Activated CD4-positive, alpha-beta T cell treated with anti-CD3 and anti-CD28 coated beads for 24 hours (primary cell): ENCODE data around the gene SLC8A2.

ENCODE experiments used
- DNase-seq, 2 donors: peaks; one replicate each; pipeline ENCODE4 v3.0.0-alpha.2; 2020; ENCODE audit warnings: low read depth in 2 of 2

The SLC8A2 gene

DNA sequence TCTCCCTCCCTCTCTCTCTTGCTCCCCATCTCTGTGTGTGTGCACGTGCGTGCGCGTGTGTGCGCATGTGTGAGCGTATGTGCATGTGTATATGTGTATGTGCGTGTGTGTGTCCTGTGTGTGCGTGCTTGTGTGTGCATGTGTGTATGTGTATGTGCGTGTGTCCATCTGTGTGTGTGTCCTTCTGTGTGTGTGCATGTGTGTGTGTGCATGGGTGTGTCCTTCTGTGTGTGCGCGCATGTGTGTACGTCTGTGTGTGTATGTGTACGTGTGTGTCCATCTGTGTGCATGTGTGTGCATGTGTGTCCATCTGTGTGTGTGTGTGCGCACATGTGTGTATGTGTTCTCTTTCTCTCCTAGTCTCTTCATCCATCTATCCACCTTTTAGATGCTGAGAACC is 12.2 kb downstream of the SLC8A2 start:
- no peak for DNase-seq

DNA sequence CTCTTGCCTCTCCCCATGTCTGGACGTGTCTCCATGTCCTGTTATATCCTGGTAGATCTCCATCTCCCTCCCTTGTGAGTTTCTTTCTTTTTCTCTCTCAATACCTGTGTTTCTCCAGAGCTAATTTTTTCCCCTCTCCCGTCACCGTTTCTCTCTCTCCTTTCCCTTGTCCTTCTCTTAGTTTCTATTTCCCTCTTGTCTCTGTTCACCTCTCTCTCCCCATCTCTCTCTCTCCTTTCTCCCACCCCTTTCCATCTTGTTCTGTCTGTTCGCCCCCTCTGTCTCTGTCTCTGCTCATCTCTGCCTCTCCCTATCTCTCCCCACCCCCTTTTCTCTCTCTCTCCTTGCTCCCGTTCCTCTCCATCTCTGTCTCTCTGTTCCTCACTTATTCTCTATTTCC is 13.0 kb downstream of the SLC8A2 start:
- no peak for DNase-seq

DNA sequence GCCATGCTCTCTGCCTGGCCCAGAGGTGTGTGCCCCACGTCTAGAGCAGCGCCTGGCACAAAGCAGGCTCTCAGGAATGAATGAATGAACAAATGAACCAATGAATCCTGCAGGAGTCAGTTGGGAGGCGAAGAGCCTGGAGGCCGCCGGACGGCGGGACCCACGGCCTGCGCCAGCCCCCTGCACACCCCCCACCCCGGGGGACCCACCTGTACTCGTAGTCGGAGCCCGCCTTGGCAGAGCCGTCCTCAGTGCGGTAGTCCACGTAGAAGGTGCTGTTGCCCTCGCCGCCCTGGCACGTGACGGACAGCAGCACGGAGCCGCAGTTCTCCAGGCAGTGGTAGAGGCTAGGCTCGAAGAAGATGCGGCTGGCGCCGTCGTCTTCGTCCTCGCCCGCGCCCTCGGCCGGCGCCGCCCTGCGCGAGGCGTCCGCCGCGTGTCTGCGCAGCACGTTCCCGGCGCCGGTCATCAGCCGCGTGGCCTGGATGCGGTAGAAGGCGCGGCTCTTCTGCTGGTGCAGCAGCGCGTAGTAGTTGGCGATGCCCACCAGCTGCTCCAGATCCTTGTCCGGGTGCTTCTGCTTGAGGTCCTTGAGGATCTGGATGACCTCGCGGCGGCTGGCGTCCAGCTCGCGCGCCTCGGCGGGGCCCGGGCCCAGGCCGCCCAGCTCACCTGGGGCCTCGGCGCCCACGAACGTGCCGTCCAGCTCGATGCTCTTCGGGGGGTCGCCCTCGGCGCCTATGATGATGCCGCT is 14.8 kb downstream of the SLC8A2 start:
- no peak for DNase-seq

DNA sequence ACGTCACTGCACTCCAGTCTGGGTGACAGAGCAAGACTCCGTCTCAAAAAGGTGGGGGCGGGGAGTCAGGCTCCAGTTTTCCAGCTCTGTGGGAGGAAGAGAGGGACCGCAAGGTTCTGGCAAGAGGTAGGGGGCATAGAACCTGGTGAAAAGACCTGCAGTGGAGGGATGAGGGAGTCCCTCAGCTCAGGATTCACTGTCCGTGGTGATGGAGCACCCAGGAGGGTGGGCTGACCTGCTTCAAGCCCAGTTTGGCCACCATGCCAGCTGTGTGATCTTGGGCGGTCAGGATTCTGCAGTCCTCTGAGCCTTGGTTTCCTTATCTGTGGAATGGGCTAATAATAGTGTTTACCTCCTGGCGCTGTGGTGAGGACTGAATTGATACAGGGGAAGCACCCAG is 21.2 kb downstream of the SLC8A2 start:
- DNase-seq = no peak

DNA sequence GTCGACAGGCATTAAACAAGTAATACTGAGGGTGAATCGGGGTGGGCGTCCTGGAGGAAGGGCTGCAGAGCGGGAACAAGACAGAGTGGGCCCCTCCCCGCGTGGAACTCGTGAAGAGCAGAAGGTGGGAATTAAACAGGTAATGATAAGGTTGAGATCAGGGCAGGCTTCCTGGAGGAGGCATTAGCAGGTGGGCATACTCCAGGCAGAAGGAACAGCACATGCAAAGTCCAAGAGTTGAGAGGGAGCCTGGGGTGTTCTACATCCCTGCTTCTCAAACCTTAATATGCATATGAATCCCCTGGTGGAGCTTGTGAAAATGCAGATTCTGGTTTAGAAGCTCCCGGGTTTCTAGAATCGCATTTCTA is 23.3 kb downstream of the SLC8A2 start:
- DNase-seq = no peak

DNA sequence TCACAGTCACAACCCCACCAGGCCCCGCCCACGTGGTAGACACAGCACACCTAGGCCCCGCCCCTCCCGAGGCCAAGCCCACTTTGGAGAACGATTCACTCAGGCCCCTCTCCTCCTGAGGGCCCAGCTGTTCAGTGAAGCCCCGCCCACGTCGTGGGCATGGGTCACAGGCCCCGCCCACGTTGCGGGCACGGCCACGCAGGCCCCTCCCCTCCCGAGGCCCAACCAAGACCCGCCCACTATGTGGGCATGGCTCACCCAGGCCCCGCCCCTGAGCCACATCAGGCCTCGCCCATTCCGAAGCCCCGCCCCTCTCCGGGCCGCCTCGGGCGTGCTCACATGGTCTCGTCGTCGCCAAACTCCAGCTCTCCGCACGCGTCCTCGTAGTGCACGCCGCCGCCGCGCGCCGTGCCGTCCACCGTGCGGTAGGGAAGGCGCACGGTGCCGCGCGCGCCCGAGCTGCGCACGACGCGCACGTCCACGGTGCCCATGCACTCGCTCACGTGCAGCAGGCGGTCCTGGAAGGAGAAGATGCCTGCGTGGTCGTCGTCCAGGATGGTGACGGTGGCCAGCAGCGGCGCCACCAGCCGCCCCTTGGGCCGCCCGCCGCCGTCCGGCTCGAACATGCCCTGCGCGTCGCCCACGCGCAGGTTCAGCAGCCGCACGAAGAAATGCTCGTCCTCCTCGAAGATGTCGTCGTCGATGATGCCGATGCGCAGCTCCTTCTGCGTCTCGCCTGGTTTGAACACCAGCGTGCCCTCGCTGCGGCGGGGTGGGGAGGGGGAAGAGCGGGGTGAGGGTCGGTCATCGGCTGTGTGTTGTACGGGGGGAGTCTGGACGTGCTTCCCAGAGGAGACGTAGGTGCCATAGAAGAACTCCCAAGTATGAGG is 24.0 kb downstream of the SLC8A2 start:
- DNase-seq = peak in 1 of 2 donors; percentile 31

DNA sequence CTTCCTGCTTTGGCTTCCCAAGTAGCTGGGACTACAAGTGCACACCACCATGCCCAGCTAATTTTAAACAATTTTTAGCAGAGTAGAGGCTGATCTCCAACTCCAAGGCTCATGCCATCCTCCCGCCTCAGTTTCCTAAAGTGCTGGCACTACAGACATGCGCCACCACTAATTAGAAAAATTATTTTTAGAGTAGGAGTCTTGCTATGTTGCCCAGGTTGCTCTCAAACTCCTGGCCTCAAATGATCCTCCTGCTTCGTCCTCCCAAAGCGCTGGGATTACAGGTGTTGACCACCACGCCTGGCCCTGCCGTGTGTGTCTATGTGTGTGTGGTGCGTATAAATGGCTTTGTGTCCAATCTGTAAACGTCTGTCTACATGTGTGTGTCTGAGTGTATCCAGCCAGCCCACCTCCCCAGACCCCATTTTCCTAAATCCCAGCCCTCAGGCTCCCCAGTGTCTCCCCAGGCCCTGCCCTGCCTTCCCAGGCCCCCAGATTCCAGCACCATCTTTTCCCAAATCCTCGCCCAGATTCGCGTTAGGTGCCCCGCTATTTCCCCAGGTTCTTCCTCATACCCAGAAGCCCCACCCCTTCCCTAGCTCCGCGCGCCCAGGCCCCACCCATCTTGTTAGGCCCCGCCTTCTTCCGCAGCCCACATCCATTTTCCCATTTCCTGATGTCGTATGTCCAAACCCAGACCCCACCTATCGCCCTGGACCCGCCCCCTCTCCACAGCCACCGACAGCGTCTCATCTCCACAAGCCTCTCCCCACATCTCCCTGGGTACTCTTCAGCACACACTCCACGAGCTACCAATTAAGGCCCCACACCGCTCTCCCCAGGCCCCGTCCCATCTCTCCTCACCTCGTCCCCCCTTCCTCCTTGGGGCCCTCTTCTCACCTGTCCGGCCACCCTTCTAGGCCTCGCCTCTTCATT is 24.9 kb downstream of the SLC8A2 start:
- DNase-seq = no peak

DNA sequence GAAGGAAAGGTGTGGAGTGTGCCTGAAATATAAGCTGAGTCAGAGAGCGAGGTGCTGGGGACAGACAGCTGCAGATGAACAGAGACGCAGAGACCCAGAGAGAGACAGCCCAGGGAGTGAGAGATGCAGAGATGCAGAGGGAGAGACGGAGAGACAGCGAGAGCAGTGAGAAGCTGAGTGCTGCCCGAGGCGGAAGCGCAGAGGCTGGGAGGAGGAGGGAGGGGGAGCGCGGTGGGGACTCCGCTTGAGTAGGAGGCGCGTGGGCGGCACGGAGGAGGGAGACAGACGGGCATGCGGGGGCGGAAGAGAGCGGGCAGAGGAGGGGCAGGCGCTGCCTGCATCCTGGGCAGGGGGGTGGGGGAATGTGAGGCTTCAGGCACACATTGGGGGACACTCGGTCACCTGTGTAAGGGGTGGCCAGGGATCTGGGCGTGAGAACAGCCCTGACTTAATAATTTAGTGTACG is 25.7 kb downstream of the SLC8A2 start:
- peak in 1 of 2 donors; percentile 33 for DNase-seq

DNA sequence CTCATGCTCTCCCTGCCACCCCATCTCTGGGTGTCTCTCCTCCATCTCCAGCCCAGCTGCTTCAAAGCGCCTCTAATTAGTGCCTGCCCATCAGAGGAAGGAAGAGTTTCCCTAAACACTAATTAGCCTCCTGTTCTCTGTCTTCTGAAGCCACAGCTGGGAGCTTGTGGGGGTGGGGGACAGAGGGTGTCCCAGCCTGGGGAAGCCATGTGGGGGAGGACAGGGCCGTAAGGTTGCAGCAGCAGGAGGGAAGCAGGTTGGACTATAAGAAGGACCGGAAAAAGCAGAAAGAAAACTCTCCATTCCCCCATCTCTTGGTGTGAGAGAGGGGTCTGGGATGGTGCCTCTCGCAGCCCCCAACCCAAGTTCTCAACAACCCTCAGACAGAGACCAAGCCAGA is 26.2 kb downstream of the SLC8A2 start:
- DNase-seq = no peak

DNA sequence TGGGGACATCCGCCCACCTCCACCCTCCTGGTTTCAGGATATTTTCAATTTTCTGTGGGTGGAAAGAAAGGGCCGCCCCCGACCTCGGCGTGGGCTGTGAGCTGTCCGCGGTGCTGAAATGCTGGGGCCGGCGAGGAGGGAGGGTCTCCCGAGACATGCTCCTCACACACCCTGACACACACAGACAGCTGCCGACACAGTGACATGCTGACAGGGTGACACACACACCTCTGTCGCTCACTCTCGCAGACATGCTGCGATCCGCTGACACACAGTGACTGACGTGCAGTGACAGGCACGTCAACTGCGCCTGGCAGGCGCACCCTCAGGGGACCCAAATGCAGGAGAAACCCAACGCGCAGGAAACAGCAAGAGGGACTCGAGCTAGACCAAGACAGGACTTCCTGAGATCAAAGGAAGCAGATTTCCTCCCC is 27.3 kb downstream of the SLC8A2 start:
- DNase-seq = no peak

DNA sequence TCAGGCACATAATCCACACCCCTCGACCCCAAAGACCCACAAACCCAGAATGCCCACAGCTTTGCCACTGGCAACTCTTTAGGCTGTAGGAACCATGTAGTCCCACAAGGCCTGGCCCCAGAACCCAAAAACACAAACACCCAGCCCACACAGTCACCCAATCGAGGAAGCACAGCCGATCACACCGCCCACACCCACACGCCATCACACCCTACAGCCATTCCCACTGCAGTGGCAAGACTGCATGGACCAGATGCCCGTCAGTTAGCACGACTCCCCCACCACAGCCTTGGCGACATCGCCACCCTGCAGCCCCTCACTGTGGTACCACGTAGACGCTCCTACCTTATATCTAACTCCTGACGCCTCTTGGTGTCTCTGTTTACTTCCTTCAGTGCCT is 28.4 kb downstream of the SLC8A2 start:
- DNase-seq = no peak

DNA sequence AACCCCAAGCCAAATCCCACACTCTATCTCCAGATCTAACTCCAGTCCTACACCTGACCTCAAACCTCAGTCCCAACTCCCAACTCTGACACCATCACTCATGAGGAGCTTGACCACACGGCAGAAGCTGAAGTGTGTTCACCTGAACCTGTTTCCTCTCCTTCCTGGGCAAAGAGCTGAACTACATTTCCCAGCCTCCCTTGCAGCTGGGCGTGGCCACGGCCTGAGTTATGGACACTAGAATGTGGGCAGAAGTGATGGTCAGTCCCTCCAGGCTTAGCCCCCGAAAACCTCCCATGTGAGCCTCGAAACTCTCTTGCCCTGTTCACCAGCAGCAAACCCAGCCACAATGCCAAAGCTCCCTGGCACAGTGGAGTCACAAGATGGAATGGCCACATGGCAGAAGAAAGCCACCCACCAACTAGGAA is 32.9 kb downstream of the SLC8A2 start:
- DNase-seq = no peak

DNA sequence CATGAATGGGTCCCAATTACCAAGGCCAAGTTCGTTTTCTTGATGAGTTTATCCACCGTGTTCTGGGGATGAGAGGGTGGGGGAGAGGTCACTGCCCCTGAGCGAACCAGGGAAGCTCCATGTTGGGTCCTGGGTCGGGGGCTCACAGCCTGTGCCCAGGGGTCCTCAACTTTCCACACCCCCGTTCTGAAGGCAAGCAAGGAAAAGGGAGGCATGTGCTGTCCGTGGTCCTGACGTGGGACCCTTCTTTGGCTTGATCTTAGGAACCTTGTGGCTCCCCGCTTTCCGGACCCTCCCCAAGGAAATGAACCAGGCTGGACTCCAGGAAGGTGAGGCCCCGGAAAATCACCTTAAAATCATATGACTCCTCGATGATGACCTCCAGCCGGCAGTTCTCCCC is 34.2 kb downstream of the SLC8A2 start:
- no peak for DNase-seq

DNA sequence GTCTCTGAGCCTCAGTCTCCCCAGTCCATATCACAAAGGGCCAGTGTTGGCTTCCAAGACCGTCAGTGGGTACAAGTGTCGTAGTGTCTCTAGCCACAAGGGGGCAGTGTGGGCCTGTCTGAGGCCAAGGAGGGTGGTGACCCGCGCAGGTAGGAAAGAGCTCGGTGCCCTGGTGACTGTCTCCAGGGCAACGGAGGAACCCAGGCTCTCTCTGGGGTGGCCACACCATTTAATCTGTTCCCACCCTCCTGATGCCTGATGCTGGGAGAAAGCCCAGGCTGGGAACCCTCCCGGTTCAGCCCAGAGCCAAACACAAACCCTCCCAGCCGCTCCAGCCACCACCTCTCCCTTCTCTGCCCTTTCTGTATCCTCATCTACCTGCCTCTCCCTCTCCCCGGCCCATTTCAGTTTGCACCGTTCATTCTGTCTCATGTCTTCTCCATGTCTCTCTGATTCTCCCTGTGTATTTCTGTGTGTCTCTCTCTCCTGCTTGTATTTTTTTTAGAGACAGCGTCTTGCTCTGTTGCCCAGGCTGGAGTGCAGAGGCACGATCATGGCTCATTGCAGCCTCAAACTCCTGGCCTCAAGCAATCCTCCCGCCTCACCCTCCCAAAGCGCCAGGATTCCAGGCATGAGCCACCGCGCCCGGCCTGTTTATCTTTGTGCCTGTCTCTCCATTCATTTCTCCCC is 34.8 kb downstream of the SLC8A2 start:
- DNase-seq = peak; percentile 81 to 82

DNA sequence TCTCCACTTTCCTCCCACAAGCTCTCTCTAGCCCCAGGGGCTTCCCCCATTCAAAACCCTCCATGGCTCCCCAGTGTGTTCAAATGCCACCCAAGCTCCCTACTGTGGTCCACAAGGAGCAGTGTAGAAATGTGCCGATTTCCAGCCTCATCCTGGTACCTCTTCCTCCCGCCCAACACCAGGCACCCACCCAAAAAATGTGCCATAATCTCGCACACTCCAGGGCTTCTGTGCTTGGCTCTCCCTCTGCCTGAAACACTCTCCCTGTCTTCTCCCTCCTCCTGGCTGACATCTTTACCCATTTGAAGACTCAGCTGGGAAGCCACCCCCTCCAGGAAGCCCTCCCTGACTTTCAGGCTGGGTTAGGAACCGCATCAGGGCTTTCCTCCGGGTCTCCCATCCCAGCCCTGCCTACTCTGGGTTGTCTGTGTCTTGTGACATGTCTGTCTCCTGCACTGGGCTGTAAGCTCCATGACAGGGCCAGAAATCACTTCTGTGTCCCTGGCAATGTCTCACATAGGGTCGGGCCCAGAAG is 35.7 kb downstream of the SLC8A2 start:
- no peak for DNase-seq

DNA sequence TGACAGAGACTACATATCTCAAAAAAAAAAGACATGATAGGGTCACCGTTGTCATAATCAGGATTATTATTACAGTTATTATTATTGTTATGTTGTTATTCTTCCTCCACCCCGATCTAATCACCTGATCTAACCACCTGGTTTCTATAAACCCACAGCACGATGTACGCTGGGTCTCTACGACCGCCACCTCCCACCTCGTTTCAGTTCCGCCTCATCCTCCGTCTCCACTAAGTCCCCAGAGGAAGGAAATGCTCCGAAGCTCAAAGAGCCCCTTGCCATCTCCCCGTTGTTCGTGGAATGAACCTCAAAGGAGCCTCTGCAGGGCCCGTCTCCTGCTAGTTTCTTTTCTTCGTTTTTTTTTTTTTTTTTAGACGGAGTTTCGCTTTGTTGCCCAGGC is 36.5 kb downstream of the SLC8A2 start:
- no peak for DNase-seq

DNA sequence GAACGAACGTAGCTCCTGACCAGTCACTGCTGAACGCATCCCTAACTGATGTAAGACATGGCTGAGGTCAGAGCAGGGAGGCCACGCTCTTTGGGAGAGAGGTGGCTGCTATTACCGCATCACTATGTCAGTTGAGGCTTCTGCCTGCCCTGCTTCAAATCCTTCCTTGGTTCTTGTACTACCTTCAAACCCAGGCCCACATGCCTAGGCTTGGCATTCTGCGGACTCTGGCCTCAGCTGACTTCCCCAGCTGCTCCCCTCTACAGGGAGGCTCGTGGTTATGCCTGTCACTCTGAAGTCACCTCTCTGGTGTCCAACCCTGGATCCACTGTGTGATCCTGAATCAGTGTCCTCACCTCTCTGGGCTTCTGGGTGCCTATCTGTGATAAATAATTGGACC is 37.6 kb downstream of the SLC8A2 start:
- no peak for DNase-seq

DNA sequence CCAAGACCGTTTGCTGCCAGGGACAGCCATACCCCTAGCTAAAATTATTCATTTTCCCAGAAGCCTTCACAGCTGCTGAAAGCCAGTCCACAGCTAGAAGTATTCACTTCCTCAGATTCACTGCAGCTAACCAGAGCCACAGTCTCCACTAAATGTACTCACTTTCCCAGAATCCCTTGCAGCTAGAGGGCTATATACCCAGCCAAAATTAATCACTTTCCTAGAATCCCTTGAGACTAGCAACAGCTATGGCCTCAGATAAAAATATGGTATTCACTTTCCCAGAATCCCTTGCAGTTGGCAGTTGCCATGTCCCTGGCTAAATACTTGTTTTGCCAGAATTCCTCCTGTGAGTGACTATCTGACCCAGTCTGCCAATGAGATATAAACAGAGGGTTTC is 38.6 kb downstream of the SLC8A2 start:
- no peak for DNase-seq

DNA sequence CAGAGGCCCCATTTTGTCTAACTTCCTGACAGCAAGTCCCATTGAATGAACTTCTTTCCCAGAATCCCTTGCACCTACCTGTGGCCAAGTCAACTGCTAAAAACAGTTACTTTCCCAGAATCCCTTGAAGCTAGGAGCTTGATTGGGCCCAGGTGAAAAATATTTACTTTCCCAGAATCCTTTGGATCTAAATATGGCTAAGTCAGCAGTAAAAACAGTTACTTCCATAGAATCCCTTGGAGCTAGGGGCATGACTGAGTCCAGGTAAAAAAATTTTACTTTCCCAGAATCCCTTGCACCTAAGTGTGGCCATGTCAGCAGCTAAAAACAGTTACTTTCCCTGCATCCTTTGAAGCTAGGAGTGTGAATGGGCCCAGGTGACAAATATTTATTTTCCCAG is 39.2 kb downstream of the SLC8A2 start:
- no peak for DNase-seq

DNA sequence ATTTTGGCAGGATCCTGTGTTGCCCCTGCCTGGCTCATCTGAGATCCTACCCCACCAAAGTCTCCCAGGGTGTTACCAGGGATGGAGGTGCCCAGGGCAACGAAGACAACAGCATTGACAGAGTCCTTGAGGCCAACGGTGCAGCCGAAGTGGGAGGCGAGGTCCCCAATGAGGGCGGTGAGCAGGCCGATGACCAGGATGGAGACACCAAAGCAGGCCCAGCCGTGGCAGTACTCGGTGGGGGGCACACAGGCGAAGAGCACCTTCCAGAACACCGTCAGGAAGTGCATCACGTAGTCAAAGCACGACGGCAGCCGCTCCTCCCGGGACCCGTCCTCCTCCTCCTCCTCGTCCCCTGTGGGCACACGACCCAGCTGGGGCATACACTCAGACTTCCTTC is 39.6 kb downstream of the SLC8A2 start:
- no peak for DNase-seq
